ENCODE measurements around the gene CD7. TPM values are rescaled to one million over a fixed set of nuclear protein-coding genes. Genes with fewer than 3 reads are reported as not detected.
A peak's percentile ranks its signal among the peaks of the same experiment; 100 is the strongest.

Gene CD7
- total and polyA plus RNA-seq, 9 of the 15 experiments (the other 6 are each of a cell fraction or from before 2014, with no cell fraction given) = 0.21 to 0.35 TPM; not detected in 7

GRCh38 chr17:82358465-82359350 lies 41.3 kb upstream of the CD7 start, which contains the start of gene TEX19 (continued):
- TF ChIP-seq ZFX (CRISPR knock-in tag; IDR thresholded peaks at IDR 0.05) (peak; percentile 38; the same call in 1 of the 2 replicates), RAD21 (CRISPR knock-in tag; conservative IDR thresholded peaks at IDR 0.05 in 1 of 2, IDR thresholded peaks at IDR 0.05 in 1 of 2) (peak; percentile 12 to 31; a peak in 2 of 4 replicates), PCBP2 (IDR thresholded peaks at IDR 0.05; ENCODE audit: low read depth, low read length, poor library complexity, severe bottlenecking) (no peak), IRF2 (CRISPR knock-in tag; IDR thresholded peaks at IDR 0.05) (0 out of 2 replicates have a peak, but pooled peaks have one; percentile 30), GABPB1 (CRISPR knock-in tag; IDR thresholded peaks at IDR 0.05) (peak; percentile 49), ZNF57 (CRISPR knock-in tag; IDR thresholded peaks at IDR 0.05) (no peak), ZNF408 (CRISPR knock-in tag; IDR thresholded peaks at IDR 0.05; ENCODE audit: low read depth) (no peak), POU5F1 (IDR thresholded peaks at IDR 0.05; ENCODE audit: borderline replicate concordance, low read depth, low read length, partially characterized antibody) (no peak), SMARCC2 (IDR thresholded peaks at IDR 0.05; ENCODE audit: low read depth) (no peak), ZNF398 (CRISPR knock-in tag; IDR thresholded peaks at IDR 0.05) (no peak), DPF2 (IDR thresholded peaks at IDR 0.05) (0 out of 2 replicates have a peak, but pooled peaks have one; percentile 28)
- TF ChIP-seq, protein P1, sequence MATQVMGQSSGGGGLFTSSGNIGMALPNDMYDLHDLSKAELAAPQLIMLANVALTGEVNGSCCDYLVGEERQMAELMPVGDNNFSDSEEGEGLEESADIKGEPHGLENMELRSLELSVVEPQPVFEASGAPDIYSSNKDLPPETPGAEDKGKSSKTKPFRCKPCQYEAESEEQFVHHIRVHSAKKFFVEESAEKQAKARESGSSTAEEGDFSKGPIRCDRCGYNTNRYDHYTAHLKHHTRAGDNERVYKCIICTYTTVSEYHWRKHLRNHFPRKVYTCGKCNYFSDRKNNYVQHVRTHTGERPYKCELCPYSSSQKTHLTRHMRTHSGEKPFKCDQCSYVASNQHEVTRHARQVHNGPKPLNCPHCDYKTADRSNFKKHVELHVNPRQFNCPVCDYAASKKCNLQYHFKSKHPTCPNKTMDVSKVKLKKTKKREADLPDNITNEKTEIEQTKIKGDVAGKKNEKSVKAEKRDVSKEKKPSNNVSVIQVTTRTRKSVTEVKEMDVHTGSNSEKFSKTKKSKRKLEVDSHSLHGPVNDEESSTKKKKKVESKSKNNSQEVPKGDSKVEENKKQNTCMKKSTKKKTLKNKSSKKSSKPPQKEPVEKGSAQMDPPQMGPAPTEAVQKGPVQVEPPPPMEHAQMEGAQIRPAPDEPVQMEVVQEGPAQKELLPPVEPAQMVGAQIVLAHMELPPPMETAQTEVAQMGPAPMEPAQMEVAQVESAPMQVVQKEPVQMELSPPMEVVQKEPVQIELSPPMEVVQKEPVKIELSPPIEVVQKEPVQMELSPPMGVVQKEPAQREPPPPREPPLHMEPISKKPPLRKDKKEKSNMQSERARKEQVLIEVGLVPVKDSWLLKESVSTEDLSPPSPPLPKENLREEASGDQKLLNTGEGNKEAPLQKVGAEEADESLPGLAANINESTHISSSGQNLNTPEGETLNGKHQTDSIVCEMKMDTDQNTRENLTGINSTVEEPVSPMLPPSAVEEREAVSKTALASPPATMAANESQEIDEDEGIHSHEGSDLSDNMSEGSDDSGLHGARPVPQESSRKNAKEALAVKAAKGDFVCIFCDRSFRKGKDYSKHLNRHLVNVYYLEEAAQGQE (IDR thresholded peaks at IDR 0.05; ENCODE audit: borderline replicate concordance) = peak; percentile 28; the same call in 1 of the 2 replicates
- TF ChIP-seq, protein P1 (CRISPR knock-in tag; IDR thresholded peaks at IDR 0.05; ENCODE audit: low read depth) = no peak
- TF ChIP-seq, protein P2, sequence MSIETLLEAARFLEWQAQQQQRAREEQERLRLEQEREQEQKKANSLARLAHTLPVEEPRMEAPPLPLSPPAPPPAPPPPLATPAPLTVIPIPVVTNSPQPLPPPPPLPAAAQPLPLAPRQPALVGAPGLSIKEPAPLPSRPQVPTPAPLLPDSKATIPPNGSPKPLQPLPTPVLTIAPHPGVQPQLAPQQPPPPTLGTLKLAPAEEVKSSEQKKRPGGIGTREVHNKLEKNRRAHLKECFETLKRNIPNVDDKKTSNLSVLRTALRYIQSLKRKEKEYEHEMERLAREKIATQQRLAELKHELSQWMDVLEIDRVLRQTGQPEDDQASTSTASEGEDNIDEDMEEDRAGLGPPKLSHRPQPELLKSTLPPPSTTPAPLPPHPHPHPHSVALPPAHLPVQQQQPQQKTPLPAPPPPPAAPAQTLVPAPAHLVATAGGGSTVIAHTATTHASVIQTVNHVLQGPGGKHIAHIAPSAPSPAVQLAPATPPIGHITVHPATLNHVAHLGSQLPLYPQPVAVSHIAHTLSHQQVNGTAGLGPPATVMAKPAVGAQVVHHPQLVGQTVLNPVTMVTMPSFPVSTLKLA (conservative IDR thresholded peaks at IDR 0.05) = peak; percentile 30 to 56; a peak in 2 of 4 replicates

All from K562 (cell line).